Hematopoietic multipotent progenitor cell treated with erythropoietin and hydrocortisone succinate and interleukin-3 and kit ligand, for 6 days (in vitro differentiated cells): ENCODE measurements around the gene APLP2.
"Not testable (repeated sequence)": the region's sequence is repeated elsewhere in the genome, so short reads cannot be mapped to it uniquely, and the experiment has no call there.

ENCODE experiments used
- DNase-seq: peaks from one replicate; pipeline ENCODE4 v3.0.0-alpha.2; 2015

Gene APLP2

DNA sequence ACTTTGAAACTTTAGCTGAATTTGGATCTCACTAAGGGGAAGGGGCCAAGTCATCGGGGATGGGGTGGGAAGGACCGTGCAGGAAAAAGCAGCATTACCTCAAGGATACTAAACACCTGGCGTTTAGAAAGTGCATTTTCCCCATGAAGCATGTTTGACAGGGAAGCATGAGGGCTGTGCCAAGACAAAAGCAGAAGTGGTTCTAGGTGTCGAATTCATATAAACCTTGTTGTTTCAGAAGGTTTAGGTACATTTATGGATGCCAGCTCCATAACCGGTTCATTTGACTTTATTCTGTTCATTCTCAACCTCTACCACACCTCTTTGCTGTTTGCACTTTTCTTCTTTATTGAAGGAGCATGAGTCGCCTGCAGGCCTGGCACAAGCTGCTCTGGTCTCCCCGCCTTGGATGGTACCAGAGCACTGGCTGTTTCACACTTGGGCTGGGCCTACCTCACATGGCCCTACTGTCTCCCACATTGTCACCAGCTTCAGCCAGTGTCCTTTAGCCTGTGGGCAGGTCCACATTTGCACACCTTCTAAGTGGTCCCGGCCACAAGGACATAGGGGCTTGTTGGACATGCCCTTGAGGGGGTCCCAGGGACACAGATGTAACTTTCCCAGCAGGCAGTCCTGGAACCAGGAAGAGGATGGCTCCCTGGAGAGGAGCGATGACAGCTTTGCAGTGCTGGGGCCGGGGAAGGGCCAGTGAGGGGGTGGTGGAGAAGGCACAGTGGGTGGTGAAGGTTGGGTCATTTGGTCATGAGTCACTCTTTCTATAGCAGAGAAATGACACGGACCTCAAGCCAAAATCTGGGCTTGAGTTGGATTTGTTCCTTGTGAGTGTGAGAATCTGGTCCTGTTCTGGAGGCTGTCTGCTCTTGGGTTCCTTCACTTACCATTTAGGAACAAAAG is 86.7 kb downstream of the APLP2 start:
- DNase-seq = no peak

DNA sequence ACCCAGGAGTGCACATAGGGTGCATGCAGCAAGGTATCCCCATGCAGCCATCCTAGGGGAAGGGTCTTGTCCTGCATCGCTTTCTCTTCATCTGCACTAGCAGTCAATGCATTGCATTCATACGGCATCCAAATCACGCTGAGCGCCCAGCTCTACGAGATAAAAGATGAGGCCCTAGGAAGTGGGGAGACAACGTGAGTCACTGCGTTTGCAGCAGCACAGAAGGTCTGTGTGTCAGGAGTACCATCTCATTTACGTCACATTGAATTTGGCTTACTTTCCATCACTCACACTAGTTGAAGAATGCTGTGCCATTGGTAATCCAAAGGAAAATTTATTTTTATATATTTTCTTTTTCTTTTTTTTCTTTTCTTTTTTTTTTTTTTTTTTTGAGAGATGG is 87.4 kb downstream of the APLP2 start:
- DNase-seq = no peak

DNA sequence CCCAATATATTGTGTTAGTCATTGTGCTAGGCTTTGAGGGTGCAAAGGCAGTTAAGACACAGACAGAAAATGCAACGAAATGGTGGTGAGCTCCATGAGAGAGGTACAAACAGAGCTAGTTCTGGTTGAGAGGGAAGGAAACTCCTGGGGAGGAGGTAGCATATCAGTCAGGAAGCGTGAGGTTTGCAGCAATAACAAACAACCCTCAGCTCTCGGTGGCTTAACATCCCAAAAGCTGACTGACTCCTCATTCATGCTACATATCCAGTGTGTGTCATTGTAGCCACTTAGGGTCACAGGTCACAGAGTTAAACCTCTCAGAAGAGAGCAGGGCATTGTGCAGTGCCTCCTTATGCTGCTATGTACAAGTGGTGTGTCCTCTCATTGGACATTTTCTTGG is 88.1 kb downstream of the APLP2 start:
- DNase-seq = no peak

DNA sequence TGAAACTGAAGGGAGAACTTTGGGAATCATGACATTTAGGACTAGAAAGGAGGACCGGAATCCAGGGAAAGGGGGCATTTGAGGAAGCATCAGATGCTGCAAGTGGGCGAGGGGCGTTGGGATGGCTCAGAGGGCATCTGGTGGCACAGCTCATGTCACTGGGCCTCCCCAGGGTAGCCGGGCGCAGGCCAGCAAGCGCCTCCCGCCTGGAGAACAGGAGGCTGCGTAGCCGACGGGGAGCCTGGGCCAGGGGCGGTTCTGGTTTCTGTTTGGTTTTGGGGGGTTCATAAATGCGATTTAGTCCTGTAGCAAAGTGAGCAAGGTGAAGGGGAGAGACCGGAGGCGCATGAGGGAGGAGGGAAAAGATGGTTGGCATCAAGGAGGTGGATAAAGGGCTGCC is 89.4 kb downstream of the APLP2 start:
- DNase-seq = no peak

GRCh38 chr11:130159657-130160497 is 90.2 kb downstream of the APLP2 start, which contains the start of gene ST14:
Gene ST14 (plus strand): TSS chr11:130159782. CDS start chr11:130159980, 198 bp downstream.
- no peak for DNase-seq

DNA sequence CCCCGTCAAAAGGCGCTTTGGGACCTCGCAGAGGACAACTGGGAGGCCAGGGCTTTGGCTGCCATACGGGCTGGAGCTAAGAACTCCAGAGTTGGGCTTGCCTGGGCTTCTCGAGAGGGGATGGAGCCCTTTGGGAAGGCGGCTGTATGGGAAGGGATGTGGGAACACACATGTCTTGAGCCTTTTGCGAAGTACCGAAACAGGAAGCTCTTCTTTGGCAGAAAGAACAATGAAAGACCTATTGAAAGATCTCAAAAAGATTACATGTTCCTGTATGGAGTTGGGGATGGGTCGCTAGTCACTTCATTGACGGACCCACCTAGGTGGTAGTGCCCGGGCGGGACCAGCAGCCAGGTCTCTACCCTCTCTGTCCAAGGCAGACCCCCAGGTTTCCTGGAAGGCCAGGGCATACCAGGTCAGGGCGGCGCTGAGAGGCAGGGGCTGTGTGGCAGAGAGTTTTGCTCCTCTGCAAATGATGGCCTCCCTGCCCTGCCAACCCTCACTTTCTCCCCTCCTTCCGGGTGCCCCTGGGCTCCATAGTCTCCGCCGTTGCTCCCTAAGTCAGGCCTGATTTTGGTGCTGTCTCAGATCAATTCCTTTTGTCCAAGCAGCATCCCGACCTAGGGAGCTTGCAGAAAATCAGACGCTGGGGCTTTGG is 90.9 kb downstream of the APLP2 start:
- no peak for DNase-seq

DNA sequence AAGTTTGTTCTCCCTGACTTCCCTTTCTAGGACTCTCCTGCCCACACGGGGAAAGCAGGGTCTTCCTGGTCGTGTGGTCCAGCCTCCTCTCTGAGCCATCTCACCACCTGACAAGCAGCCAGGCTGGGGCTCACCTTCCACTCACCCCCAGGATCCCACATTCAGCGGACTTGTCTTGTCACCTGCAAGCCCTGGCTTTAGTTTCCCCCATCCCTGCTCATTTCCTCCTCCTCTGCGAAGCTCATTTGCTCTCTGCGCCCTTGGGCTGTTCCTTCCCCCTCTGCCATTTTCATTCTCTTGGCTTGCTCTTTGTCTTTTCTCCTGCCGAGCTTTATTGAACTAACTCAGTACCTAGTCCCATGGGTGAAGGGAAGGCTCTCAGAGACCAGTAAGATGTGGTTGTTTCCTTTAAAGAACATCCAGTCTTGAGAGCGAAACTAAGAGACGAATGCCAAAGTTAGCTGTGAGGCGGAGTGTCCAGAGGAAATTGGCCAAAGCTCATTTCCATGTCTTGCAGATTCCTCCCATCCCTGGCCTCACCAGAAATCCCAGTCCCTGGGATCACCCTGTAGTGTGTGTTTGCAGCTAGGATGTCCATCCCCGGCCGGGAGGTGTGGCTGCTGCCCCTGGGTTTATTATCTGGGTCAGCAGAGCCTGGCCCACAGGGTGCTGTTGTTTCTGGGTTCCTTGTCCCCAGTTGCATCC is 91.9 kb downstream of the APLP2 start:
- DNase-seq = no peak

DNA sequence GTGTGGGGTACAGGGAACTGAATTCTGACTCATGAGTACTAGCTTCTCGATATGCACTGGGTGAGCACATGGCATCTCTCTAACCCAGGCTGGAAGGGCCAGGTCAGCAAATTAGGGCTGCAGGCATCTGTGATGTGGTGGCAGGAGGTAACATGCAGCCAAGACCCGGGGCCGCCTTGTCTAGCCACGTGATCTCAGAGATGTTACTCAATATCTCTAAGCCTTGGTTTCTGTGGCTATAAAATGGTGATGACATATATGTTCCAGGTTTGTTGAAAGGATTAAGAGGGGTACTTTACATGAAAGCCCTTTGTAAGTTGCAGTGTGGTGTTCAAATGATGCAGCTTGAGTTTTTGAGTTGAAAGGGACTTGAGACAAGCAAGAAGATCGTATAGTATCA is 93.0 kb downstream of the APLP2 start:
- peak; percentile 54 for DNase-seq

DNA sequence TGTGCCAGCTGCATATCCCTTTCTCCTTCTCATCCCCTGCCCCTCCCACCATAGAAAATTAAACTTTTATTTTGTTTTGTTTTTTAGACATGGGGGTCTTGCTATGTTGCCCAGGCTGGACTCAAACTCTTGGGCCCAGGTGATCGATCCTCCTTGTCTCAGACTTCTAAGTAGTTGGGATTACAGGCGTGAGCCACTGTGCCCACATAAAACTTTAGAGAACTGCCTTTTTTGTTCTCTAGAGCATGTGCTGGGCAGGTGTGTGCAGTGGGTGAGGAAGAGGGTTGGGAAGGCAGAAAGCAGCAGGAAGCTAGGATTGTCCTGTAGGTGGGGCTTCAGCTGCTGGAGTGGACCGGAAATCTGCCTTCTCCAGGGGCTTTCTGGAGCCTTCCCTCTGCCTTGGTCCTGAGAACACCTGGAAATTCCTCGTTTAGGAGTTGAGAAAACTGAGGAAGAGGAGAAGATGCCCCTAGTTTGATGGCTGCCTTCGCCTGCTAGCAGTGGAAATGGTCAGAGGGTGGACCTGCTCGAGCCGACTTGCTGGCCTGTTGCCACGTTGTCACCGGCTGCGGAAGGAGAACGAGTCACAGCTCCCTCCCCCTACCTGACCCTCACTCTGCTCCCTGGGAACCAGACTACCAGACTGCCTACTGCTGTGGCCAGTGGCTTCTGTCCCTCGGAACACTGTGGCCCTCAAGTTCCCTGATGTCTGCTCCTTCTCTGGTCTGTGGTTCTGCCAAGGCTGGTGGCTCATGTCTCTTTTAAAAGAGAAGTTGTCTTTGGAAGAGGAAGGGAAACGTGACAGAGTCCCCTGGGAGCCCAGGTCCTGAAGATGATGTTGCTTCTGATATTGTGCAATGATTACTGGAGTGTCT is 93.9 kb downstream of the APLP2 start:
- no peak for DNase-seq

- DNase-seq = no peak
These were observed 94.5 kb downstream of the APLP2 start for GRCh38 chr11:130164221-130164570.

DNA sequence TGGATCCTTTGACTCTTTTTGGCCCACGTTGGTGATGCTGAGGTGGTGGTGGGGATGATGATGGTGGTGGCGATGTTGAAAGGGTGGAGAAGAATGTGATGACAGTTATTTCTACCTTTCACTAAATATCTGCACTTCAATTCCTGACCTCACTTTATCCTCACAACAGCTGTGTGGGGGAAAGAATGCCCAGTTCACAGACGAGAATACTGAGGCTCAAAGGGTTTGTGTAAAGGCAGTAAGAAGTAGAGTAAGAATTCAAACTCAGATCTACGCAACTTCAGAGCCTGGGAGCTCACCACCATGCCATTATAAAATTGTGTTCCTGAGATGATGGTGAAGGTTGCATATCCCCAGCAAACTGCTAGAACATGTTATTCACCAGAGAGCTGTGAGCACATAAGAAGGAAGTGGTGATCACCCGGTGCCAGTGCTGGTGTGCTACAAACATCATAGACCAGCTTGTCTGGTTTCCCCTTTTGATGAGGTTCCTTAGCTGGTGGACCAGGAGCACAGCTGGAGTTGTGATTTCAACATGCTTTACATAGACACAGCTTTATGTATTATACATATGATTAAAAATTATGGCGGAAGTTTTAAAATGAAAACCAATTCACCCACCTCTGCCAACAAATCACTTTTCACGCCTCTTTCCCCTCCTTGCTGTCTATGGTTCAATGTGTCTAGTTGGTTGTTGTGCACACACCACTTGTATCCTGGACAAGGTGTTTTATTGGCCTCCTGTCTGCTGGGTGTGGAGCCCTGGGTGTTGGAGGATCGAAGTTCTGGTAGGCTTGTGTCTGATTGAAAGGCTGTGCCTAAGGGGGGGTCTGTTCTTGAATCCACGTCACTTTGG is 96.1 kb downstream of the APLP2 start:
- peak; percentile 33 for DNase-seq

- no peak for DNase-seq
These were observed 96.7 kb downstream of the APLP2 start for GRCh38 chr11:130166457-130166784.

- no peak for DNase-seq
These were observed 97.5 kb downstream of the APLP2 start for GRCh38 chr11:130167146-130167545.

- no peak for DNase-seq
These were observed 98.4 kb downstream of the APLP2 start for GRCh38 chr11:130168105-130168504.

DNA sequence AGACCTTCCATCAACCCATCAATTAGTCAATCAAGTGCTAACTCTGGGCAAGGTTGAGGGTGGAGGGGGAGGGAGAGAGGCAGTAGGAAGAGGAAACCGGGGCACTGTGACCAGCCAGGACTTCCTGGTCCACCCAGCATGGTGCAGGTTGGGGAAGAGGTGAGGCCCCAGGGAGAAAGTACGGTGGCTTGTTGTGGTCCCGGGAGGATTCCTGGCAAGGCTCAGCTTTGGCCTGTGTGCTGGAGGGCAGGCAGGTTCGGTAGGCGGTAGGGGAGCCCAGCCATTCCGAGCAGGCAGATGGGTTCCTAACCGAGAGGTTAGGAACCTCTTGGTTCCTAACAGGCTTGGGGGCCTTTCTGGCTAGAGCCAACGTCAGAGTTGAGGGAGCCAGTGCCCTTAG is 100.7 kb downstream of the APLP2 start:
- DNase-seq = no peak

GRCh38 chr11:130171534-130171933 is 101.8 kb downstream of the APLP2 start:
- no peak for DNase-seq

- not testable (repeated sequence) for DNase-seq
These were observed 102.3 kb downstream of the APLP2 start for GRCh38 chr11:130172001-130172400.

DNA sequence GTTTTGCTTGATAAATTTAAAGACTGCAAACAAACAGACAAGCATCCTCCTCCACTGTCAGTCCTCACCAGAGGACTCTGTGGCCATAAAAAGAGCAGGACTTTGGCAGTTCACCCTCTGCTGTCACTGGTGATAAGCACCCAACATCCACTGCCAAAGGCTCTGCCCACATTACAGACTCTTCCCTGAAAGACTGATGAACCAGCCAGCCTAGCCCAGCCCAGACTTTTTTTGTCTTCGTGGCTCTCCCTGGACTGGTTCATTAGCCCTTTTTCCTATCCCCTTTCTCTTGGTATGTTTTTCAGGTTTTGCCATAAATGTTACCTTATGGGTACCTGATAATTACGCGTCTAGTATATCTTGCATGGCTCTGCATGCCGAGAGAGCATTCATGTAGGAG is 104.9 kb downstream of the APLP2 start:
- peak; percentile 7 for DNase-seq

DNA sequence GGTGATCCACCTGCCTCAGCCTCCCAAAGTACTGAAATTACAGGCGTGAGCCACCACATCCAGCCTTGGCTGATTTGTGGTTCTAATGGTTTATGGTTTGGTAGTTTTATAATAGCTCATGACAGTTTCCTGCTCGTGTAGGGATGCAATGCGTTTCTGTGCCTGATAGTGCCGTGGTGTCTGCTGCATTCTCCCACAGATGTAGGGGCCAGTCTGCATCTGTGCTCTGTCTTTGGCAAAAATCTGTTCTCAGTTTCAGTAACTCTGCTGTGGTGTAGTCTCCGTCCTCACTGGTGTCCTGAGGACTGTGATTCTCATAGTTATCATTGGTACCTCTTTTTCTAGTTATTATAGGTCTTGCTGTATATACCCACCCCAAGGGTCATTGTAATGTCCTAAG is 106.2 kb downstream of the APLP2 start:
- no peak for DNase-seq

DNA sequence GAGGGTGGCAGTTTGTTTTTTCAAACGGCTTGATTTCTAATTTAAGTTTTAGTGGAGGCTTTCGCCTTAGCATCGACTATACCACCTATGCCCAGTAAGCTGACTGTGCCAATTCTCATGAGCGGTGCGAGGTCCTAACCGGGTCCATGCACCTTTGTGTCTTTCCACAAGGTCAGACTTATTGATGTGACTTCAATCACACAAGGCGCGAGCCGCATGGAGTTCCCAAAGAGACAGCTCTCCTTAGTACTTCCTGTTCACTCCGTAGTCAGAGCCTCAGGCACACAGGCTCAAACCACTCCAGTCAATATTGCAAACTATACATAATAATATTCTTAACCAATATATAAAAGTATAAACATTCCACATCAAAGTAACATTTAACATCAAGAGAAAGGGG is 108.1 kb downstream of the APLP2 start:
- DNase-seq = no peak
